Smooth muscle cell (in vitro differentiated cells): ENCODE measurements around the gene ABHD11. TPM values are rescaled to one million over a fixed set of nuclear protein-coding genes. Genes with fewer than 3 reads are reported as not detected.

Experiments used
- DNase-seq: peaks from one replicate; lab custom pipeline; 2025; ENCODE audit not compliant: unreplicated experiment; lab: John Stamatoyannopoulos, UW
- H2AFZ ChIP-seq: fragments of 200-600 bp; sonication (generic); 2 replicates; pipeline ENCODE4 v1.6.0; 2016; ENCODE audit warnings: antibody characterized with exemption, low read depth, mild to moderate bottlenecking
- H3F3A ChIP-seq: fragments of 200-600 bp; sonication (generic); 2 replicates; pipeline ENCODE4 v1.6.0; 2017; ENCODE audit warnings: antibody characterized with exemption, low read depth
- H3K27ac ChIP-seq: fragments of 200-600 bp; sonication (generic); 2 replicates; pipeline ENCODE4 v1.5.1; 2016; ENCODE audit warnings: low read depth, mild to moderate bottlenecking
- H3K27me3 ChIP-seq: fragments of 200-600 bp; sonication (generic); 2 replicates; pipeline ENCODE4 v1.6.1; 2016; ENCODE audit warnings: low read depth, mild to moderate bottlenecking
- H3K36me3 ChIP-seq: fragments of 200-600 bp; sonication (generic); 2 replicates; pipeline ENCODE4 v1.5.1; 2016; ENCODE audit warnings: low read depth
- H3K4me1 ChIP-seq: fragments of 200-600 bp; sonication (generic); 2 replicates; pipeline ENCODE4 v1.5.1; 2016; ENCODE audit warnings: low read depth
- H3K4me2 ChIP-seq: fragments of 200-600 bp; sonication (generic); 2 replicates; pipeline ENCODE4 v1.6.0; 2016; ENCODE audit warnings: mild to moderate bottlenecking
- H3K4me3 ChIP-seq: fragments of 200-600 bp; sonication (generic); 2 replicates; pipeline ENCODE4 v1.5.1; 2016; ENCODE audit warnings: mild to moderate bottlenecking
- H3K79me2 ChIP-seq: fragments of 200-600 bp; sonication (generic); 2 replicates; pipeline ENCODE4 v1.6.0; 2016; ENCODE audit warnings: low read depth, mild to moderate bottlenecking
- H3K9ac ChIP-seq: fragments of 200-600 bp; sonication (generic); 2 replicates; pipeline ENCODE4 v1.6.0; 2016; ENCODE audit warnings: low read depth
- H3K9me3 ChIP-seq: fragments of 200-600 bp; sonication (generic); replicated peaks from 2 replicates; pipeline ENCODE4 v1.5.1; 2016; ENCODE audit warnings: low read depth
- H4K20me1 ChIP-seq: fragments of 200-600 bp; sonication (generic); 2 replicates; pipeline ENCODE4 v1.6.0; 2016; ENCODE audit warnings: low read depth
- CTCF ChIP-seq: fragments of 200-600 bp; sonication (generic); IDR thresholded peaks from 2 replicates; pipeline ENCODE4 v1.5.1; 2017; ENCODE audit warnings: borderline replicate concordance, mild to moderate bottlenecking, antibody characterized with exemption; ENCODE audit not compliant: insufficient read depth, poor library complexity, severe bottlenecking
- WGBS: methylation state at CpG from one replicate; pipeline ENCODE4 v1.1.7; 2016; ENCODE audit warnings: low lambda C conversion rate; 5-methylcytosine and 5-hydroxymethylcytosine counted together
- polyA plus RNA-seq: library from polyadenylated mRNA; unstranded; fragments of >200 nt; fragmentation: Nextera tagmentation; extraction: Ambion mirVana; gene quantifications from 2 replicates; pipeline ENCODE4 v1.2.1, GENCODE V29; 2016
- total RNA-seq: library from RNA; depleted of rRNA; stranded (reverse); fragments of >200 nt; gene quantifications from 2 replicates; pipeline ENCODE4 v1.2.3, GENCODE V29; 2014

The ABHD11 gene
- total and polyA plus RNA-seq, 2 experiments from 2014 or later = 14.1 to 16.5 TPM

DNA sequence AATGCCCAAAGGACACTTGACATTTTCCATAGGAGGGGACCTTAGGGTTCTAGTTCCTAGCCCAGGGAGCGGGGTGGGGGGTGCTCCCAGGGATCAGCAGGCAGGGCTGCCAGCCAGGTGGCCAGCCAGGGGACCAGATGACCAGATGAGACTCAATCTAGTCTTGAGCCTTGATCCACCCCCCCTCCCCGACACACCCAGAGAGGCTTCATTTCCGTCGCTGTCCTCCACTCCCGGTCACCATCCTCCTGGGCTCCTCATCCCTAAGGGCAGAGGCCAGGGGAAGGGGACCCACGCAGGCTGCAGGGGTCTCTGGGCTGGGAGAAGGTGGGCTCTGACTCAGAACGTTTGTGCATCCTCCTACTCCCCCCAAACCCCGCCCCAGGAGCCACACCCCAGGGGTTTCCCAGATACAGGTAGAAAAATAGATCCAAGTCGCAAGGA is 20.1 kb downstream of the ABHD11 start:
- Histone ChIP-seq H3K4me3 (peak overlapping the region; percentile 77), H3F3A (peaks cover 4% of the 10 kb centered on the region), H3K27me3 (no peaks in the 10 kb centered on the region), H3K79me2 (peaks cover 25% of the 10 kb centered on the region), H3K9me3 (no peaks in the 10 kb centered on the region), H3K4me2 (peak overlapping the region; percentile 90), H4K20me1 (peaks cover 49% of the 10 kb centered on the region), H3K27ac (peak overlapping the region; percentile 64), H2AFZ (no peak overlapping the region), H3K36me3 (no peaks in the 10 kb centered on the region), H3K9ac (no peak overlapping the region), H3K4me1 (no peaks in the 10 kb centered on the region)
- no peak for TF ChIP-seq CTCF
- no peak for DNase-seq
- 58% methylated on average over 9 of the region's 9 CpGs for WGBS

- H3K36me3 ChIP-seq = no peaks in the 10 kb centered on the region
- 41% methylated on average over 10 of the region's 10 CpGs for WGBS
- H2AFZ ChIP-seq = no peak overlapping the region
- peaks cover 30% of the 10 kb centered on the region for H3K79me2 ChIP-seq
- H3K9ac ChIP-seq = no peak overlapping the region
- peaks cover 54% of the 10 kb centered on the region for H4K20me1 ChIP-seq
- no peak for TF ChIP-seq CTCF
- H3K27ac ChIP-seq = peak overlapping the region; percentile 64
- no peaks in the 10 kb centered on the region for H3K27me3 ChIP-seq
- peak overlapping the region; percentile 90 for H3K4me2 ChIP-seq
- peak overlapping the region; percentile 77 for H3K4me3 ChIP-seq
- peaks cover 4% of the 10 kb centered on the region for H3F3A ChIP-seq
- DNase-seq = no peak
- no peaks in the 10 kb centered on the region for H3K9me3 ChIP-seq
- no peaks in the 10 kb centered on the region for H3K4me1 ChIP-seq
These were observed 20.6 kb downstream of the ABHD11 start for GRCh38 chr7:73717991-73718405.

- Histone ChIP-seq H3K9me3 (no peaks in the 10 kb centered on the region), H3K27me3 (no peaks in the 10 kb centered on the region), H3K4me1 (no peaks in the 10 kb centered on the region), H3K79me2 (peaks cover 37% of the 10 kb centered on the region), H3K4me2 (peak overlapping the region; percentile 90), H3K36me3 (no peaks in the 10 kb centered on the region), H3K9ac (peak overlapping the region; percentile 9), H4K20me1 (peaks cover 62% of the 10 kb centered on the region), H3F3A (peaks cover 4% of the 10 kb centered on the region), H3K27ac (peak overlapping the region; percentile 64), H2AFZ (no peak overlapping the region), H3K4me3 (no peak overlapping the region)
- TF ChIP-seq CTCF = no peak
- DNase-seq = no peak
- WGBS = 91% methylated on average over 7 of the region's 13 CpGs
These were observed 21.4 kb downstream of the ABHD11 start for GRCh38 chr7:73717025-73717807.

DNA sequence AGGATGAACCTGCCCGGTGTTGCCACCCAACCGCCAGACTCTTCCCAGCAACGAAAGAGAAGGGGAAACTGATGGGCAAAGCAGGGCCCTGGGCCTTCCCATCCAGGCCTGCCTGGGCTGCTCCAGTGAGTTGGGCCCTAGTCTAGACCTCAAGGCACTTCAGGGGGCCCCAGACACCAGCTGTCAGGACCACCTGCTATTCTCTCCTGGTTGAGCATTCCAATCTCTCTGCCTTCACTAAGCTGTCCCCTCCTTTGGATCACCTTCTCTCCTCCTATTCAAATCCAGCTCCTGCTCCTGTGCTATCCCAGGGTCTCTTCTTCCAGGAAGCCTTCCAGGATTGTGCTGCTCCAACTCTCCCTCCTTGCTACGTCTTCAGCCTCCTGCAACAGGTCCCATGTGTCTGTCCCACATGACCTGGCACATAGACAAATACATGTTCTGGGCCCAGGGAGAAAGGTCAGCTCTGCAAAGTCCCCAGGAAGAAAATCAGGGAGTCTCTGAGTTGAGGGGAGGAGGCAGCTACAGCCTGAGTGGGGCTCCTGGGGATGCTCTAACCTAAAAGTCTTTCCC is 22.2 kb downstream of the ABHD11 start:
- H3K27ac ChIP-seq = peak overlapping the region; percentile 63
- 92% methylated on average over 4 of the region's 4 CpGs for WGBS
- no peaks in the 10 kb centered on the region for H3K4me1 ChIP-seq
- no peak overlapping the region for H3K4me3 ChIP-seq
- peak overlapping the region; percentile 90 for H3K4me2 ChIP-seq
- no peaks in the 10 kb centered on the region for H3K27me3 ChIP-seq
- DNase-seq = no peak
- no peak overlapping the region for H2AFZ ChIP-seq
- H3F3A ChIP-seq = peaks cover 4% of the 10 kb centered on the region
- no peak for TF ChIP-seq CTCF
- no peak overlapping the region for H3K9ac ChIP-seq
- H3K79me2 ChIP-seq = peaks cover 43% of the 10 kb centered on the region
- no peaks in the 10 kb centered on the region for H3K9me3 ChIP-seq
- peaks cover 70% of the 10 kb centered on the region for H4K20me1 ChIP-seq
- no peaks in the 10 kb centered on the region for H3K36me3 ChIP-seq
